ENCODE data around the gene PDZD7.

The PDZD7 gene

DNA sequence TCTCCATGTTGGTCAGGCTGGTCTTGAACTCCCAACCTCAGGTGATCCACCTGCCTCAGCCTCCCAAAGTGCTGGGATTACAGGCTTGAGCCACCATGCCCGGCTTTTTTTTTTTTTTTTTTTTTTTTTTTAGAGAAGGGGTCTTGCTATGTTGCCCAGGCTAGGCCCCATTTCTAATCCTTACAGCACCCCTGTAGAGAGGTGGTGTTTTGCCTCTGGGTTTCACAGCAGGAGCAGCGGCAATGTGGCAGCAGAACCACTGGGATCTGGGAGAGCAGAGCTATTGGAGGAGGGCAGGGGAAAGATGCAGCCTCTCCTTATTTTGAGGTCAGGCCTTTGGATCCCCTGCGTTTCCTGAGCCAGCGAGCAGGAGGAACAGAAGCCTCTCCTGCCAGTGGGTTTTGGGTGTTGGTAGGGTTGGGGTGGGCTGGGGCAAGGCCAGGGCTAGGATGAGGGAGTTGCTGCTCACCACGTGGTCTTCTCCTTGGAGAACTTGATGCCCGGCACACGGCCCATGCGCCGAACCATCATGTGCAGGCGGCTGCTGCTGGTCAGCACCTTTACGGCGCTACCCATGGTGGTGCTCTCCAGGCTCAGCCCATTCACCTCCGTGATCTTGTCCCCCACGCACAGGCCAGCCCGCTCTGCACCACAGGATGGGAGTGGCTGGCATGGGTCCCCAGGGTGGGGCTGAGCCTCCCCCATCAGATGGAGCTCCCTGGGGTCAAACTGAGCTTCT is 7.8 kb downstream of the PDZD7 start:
- TF ChIP-seq, protein P1, sequence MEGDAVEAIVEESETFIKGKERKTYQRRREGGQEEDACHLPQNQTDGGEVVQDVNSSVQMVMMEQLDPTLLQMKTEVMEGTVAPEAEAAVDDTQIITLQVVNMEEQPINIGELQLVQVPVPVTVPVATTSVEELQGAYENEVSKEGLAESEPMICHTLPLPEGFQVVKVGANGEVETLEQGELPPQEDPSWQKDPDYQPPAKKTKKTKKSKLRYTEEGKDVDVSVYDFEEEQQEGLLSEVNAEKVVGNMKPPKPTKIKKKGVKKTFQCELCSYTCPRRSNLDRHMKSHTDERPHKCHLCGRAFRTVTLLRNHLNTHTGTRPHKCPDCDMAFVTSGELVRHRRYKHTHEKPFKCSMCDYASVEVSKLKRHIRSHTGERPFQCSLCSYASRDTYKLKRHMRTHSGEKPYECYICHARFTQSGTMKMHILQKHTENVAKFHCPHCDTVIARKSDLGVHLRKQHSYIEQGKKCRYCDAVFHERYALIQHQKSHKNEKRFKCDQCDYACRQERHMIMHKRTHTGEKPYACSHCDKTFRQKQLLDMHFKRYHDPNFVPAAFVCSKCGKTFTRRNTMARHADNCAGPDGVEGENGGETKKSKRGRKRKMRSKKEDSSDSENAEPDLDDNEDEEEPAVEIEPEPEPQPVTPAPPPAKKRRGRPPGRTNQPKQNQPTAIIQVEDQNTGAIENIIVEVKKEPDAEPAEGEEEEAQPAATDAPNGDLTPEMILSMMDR (conservative IDR thresholded peaks at IDR 0.05; ENCODE audit: low read length): no peak
- DNase-seq (ENCODE audit: low read depth): no peak
- no peak overlapping the region for H3K4me3 ChIP-seq (ENCODE audit: low read length)

DNA sequence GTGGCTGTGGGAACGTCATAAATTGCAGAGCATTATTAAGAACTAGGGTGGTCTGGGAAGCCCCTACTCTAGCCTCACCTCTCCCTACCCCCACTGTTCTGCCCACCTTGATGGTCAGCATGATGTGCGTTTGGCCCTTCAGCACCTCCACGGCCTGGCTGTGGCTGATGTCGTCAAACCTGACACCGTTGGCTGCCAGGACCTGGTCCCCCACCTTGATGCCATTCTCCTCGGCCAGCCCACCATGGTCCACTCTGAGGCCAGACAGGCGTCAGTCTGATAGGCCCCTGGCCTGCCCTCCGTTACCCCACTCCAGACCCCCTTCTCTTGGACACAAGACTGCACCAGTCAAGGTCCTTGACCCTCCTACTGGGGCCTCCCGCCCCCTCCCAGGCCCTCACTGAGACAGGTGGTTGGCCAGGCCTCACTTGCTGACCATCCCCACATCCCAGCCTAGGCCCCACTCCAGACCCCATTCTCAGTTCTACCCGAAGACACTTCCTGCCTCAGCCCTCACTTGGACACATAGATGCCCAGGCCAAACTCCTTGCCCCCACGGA is 9.2 kb downstream of the PDZD7 start:
- TF ChIP-seq, protein P1 (conservative IDR thresholded peaks at IDR 0.05; ENCODE audit: low read length): no peak
- DNase-seq (ENCODE audit: low read depth): no peak

DNA sequence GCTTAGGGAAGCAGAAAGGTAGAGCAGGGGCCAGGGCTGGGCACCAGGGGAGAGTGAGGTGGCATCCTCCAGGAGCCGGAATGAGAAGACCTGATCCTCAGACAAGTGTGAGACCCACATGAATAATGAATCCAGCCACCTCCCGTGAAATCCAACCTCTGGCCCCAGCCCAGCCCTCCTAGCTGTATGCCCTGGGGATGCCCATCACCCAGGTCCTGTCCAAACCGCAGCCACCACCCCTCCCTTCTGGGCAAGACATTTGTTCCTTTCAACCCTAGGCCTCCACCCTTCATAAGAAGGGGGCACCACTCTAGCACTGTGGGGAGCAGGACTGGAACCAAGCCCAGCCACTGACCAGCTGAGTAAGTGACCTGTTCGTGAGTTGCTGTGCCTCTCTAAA is 9.7 kb downstream of the PDZD7 start:
- no peak for DNase-seq (ENCODE audit: low read depth)
- no peak overlapping the region for H3K4me3 ChIP-seq (ENCODE audit: low read length)
- TF ChIP-seq, protein P1 (conservative IDR thresholded peaks at IDR 0.05; ENCODE audit: low read length): no peak

More for the DNA sequence above, 9.2 kb downstream of the PDZD7 start:
- H3K4me3 ChIP-seq (ENCODE audit: low read length): no peak overlapping the region

DNA sequence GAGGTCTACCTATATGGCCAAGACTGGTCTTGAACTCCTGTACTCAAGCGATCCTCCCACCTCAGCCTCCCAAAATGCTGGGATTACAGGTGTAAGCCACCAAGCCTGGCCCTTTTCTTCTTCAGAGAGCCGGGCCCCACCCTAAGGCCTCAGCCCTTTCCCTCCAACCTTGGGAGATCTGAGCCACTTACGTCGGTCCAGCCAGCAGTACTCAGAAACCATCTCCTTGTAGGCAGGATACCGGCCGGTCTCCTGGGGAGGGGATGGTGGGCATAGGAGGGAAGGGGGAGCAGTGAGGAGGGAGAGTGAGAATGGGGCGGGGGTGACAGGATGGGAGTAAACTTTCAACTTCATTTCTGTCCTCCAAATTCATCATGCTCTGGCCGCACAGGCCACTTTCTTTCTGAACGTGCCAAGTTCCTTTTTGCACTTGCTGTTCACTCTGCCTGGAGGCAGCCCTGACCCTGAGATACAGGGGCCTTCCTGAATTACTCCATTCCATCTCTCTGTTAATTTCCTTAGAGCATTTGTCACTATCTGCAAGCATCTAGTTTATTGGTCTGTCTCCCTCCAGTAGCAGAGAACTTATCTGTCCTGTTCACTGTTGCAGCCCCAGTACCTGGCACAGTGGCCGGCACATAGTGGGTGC is 10.4 kb downstream of the PDZD7 start:
- DNase-seq (ENCODE audit: low read depth): no peak
- TF ChIP-seq, protein P1 (conservative IDR thresholded peaks at IDR 0.05; ENCODE audit: low read length): no peak
- H3K4me3 ChIP-seq (ENCODE audit: low read length): no peak overlapping the region

DNA sequence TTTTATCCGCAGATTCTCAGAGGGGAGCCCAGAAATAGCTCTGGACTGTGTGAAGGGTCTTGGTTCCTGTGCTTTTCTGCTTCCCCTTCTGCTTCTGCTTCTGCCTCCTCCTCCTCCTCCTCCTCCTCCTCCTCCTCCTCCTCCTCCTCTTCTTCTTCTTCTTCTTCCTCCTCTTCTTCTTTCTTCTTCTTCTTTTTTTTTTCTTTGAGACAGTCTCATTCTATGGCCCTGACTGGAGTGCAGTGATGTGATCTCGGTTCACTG is 11.6 kb downstream of the PDZD7 start:
- H3K4me3 ChIP-seq (ENCODE audit: low read length): no peak overlapping the region
- DNase-seq (ENCODE audit: low read depth): no peak
- TF ChIP-seq, protein P1 (conservative IDR thresholded peaks at IDR 0.05; ENCODE audit: low read length): no peak

DNA sequence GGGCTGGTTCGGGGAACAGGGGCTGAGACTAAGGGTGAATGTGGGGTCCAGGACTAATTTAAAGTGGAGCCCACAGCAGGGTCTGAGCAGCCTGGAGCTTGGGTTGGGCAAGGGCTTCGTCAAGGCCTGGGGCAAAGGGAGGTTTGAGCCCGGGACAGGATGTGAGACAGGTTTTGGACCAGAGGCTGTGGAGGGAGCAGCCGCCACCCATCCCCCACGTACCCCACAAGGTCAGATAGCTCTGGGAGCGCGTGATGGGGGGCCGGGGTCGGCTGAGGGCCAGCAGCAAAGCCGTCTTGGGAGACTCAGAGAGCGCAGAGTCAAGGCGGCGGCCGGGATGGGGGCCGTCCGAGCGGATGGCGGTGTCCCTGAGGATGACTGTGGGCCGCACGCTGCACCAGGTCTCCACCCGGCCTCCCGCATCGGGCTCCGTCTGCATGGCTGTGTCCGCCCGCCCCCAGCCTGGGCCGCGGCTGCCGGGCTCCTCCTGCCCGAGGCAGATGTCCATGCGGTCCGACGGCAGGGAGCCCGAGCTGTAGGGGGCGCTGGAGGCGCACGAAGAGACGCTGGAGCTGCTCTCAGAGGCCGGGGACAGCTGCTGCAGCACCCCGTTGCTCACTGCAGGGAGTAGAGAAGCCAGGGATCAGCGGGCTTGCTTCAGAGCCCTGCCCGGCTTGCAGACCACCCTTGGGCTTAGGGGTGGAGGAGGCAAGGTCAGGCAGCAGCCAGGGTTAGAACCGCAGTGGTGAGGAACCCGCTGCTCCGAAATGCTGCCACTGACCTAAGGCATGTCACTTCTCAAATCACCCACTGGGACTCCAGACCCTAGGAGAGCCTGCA is 12.1 kb downstream of the PDZD7 start:
- peak; percentile 75 for DNase-seq (ENCODE audit: low read depth)
- H3K4me3 ChIP-seq (ENCODE audit: low read length): no peak overlapping the region
- TF ChIP-seq, protein P1 (conservative IDR thresholded peaks at IDR 0.05; ENCODE audit: low read length): peak; percentile 69

All from AG10803 (cell line).